ENCODE measurements around the gene APEX1. TPM values are rescaled to one million over a fixed set of nuclear protein-coding genes. Genes with fewer than 3 reads are reported as not detected.

The APEX1 gene
- total RNA-seq, 1 donor from 2014 or later: 101 TPM

- H3K4me3 ChIP-seq: no peak overlapping the region
- no peak overlapping the region for H3K27ac ChIP-seq
- ATAC-seq (peak; percentile 46), DNase-seq (no peak)
- H3K36me3 ChIP-seq: no peaks in the 10 kb centered on the region
- H3K4me1 ChIP-seq: peaks cover 18% of the 10 kb centered on the region
- intact Hi-C loops (cut with DNase I): no loop called here
- no peaks in the 10 kb centered on the region for H3K9me3 ChIP-seq
- no peaks in the 10 kb centered on the region for H3K27me3 ChIP-seq
- peak; percentile 65 for TF ChIP-seq CTCF (IDR thresholded peaks at IDR 0.05)
Measured at GRCh38 chr14:20415782-20416206, 39.2 kb upstream of the APEX1 start.

GRCh38 chr14:20416223-20416622 is 38.8 kb upstream of the APEX1 start:
- no peaks in the 10 kb centered on the region for H3K27me3 ChIP-seq
- intact Hi-C loops (cut with DNase I): no loop called here
- H3K9me3 ChIP-seq: no peaks in the 10 kb centered on the region
- DNase-seq: no peak
- ATAC-seq: no peak
- no peak for TF ChIP-seq CTCF (IDR thresholded peaks at IDR 0.05)
- no peaks in the 10 kb centered on the region for H3K36me3 ChIP-seq
- H3K27ac ChIP-seq: no peak overlapping the region
- H3K4me3 ChIP-seq: no peak overlapping the region
- peaks cover 17% of the 10 kb centered on the region for H3K4me1 ChIP-seq

- no peak for DNase-seq
- H3K27me3 ChIP-seq: no peaks in the 10 kb centered on the region
- H3K36me3 ChIP-seq: no peaks in the 10 kb centered on the region
- TF ChIP-seq CTCF (IDR thresholded peaks at IDR 0.05): no peak
- ATAC-seq: no peak
- no peaks in the 10 kb centered on the region for H3K9me3 ChIP-seq
- no peak overlapping the region for H3K27ac ChIP-seq
- H3K4me1 ChIP-seq: peaks cover 5% of the 10 kb centered on the region
- intact Hi-C loops (cut with DNase I): no loop called here
- H3K4me3 ChIP-seq: no peak overlapping the region
Measured at GRCh38 chr14:20417250-20418186, 37.5 kb upstream of the APEX1 start.

GRCh38 chr14:20418501-20418909 is 36.5 kb upstream of the APEX1 start:
- intact Hi-C loops (cut with DNase I): no loop called here
- no peak overlapping the region for H3K4me3 ChIP-seq
- ATAC-seq (no peak), DNase-seq (no peak)
- H3K27ac ChIP-seq: no peak overlapping the region
- peaks cover 5% of the 10 kb centered on the region for H3K4me1 ChIP-seq
- no peaks in the 10 kb centered on the region for H3K9me3 ChIP-seq
- no peak for TF ChIP-seq CTCF (IDR thresholded peaks at IDR 0.05)
- H3K36me3 ChIP-seq: no peaks in the 10 kb centered on the region
- no peaks in the 10 kb centered on the region for H3K27me3 ChIP-seq

GRCh38 chr14:20419419-20419818 is 35.6 kb upstream of the APEX1 start:
- peak; percentile 11 for ATAC-seq

More at GRCh38 chr14:20419419-20419818, 35.6 kb upstream of the APEX1 start:
- no peak for TF ChIP-seq CTCF (IDR thresholded peaks at IDR 0.05)
- DNase-seq: no peak
- Histone ChIP-seq H3K27ac (no peak overlapping the region), H3K27me3 (no peaks in the 10 kb centered on the region), H3K9me3 (no peaks in the 10 kb centered on the region), H3K4me1 (no peaks in the 10 kb centered on the region), H3K4me3 (no peak overlapping the region), H3K36me3 (no peaks in the 10 kb centered on the region)
- intact Hi-C loops (cut with DNase I): no loop called here
